Right lobe of liver (tissue), 4 donors: ENCODE measurements around the gene CEP128.

Experiments
- POLR2A ChIP-seq: fragments of 450-650 bp; IDR thresholded peaks from one replicate; pipeline ENCODE4 v1.6.1; 2017; ENCODE audit warnings: antibody characterized with exemption, mild to moderate bottlenecking
- TF ChIP-seq, protein P1 (sequence below), 4 donors: fragments of 200-600 bp in 3 of 4; fragments of 450-650 bp in 1 of 4; IDR thresholded peaks; one replicate each; pipeline versions ENCODE4 v1.5.1 to v1.8.0; 2016 to 2022; ENCODE audit warnings: antibody characterized with exemption in 4 of 4, mild to moderate bottlenecking in 2 of 4
- donor health status: DM: no; HTN: no; CAD: no.
- donor health status: DM: no; HTN: no; CAD: no.
- donor health status: DM: no; HTN: yes; CAD: no.

DNA sequence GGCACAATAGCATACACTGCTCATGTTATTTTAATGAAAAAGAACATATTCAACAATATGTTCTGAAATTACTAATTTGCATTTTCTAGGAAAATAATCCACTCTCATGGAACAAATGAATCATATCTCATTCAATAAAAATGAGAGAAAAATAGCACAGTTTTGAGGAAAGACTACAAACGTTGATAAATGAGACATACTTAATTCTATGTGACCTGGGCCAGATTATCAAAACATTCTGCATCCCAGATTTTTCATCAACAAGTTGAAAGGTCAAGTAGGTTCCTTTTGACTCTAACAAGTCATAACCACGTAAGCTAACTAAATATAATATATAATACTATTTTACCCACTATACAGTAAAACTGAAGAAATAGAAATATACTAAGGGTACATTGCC lies 296.7 kb downstream of the CEP128 start:
- TF ChIP-seq, protein P1, sequence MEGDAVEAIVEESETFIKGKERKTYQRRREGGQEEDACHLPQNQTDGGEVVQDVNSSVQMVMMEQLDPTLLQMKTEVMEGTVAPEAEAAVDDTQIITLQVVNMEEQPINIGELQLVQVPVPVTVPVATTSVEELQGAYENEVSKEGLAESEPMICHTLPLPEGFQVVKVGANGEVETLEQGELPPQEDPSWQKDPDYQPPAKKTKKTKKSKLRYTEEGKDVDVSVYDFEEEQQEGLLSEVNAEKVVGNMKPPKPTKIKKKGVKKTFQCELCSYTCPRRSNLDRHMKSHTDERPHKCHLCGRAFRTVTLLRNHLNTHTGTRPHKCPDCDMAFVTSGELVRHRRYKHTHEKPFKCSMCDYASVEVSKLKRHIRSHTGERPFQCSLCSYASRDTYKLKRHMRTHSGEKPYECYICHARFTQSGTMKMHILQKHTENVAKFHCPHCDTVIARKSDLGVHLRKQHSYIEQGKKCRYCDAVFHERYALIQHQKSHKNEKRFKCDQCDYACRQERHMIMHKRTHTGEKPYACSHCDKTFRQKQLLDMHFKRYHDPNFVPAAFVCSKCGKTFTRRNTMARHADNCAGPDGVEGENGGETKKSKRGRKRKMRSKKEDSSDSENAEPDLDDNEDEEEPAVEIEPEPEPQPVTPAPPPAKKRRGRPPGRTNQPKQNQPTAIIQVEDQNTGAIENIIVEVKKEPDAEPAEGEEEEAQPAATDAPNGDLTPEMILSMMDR (IDR thresholded peaks at IDR 0.05) = no peak
- no peak for TF ChIP-seq POLR2A
